Colonic mucosa (tissue), 4 donors: Measurements from ENCODE around the gene MICU2. TPM values are rescaled to one million over a fixed set of nuclear protein-coding genes. Genes with fewer than 3 reads are reported as not detected.
"Not testable (repeated sequence)": the region's sequence is repeated elsewhere in the genome, so short reads cannot be mapped to it uniquely, and the experiment has no call there.

Experiments
- DNase-seq: peaks from one replicate; pipeline ENCODE4 v3.0.0-alpha.2; 2020
- H3K27ac ChIP-seq: fragments of 200-600 bp; one replicate; pipeline ENCODE4 v1.8.0; 2021
- H3K27me3 ChIP-seq: fragments of 200-600 bp; one replicate; pipeline ENCODE4 v1.8.0; 2021
- H3K36me3 ChIP-seq: fragments of 200-600 bp; one replicate; pipeline ENCODE4 v1.8.0; 2021
- H3K4me1 ChIP-seq: fragments of 200-600 bp; one replicate; pipeline ENCODE4 v1.8.0; 2021; ENCODE audit warnings: mild to moderate bottlenecking
- H3K4me3 ChIP-seq: fragments of 200-600 bp; one replicate; pipeline ENCODE4 v1.8.0; 2021
- H3K9ac ChIP-seq, 2 donors: one replicate each; pipeline ENCODE4 v1.7.0; 2013; ENCODE audit warnings: control low read depth in 2 of 2, low read depth in 2 of 2, low read length in 2 of 2
- H3K9me3 ChIP-seq: fragments of 200-600 bp; one replicate; pipeline ENCODE4 v1.8.0; 2021
- intact Hi-C: fragments of 100-400 bp; cut with DNase I; formaldehyde crosslinking; loops from one replicate; pipeline ENCODE4 v1.14.1; 2022
- total RNA-seq, 2 donors: library from RNA; stranded (reverse); fragmentation: NEBNext Ultra II Directional in 1 of 2; extraction: Animal tissue kit (Norgen Biotek cat#: 25700) in 1 of 2; gene quantifications; one replicate each; pipeline ENCODE4 v1.2.1, GENCODE V29; 2021
- TF ChIP-seq, protein P1 (sequence below): fragments of 200-600 bp; IDR thresholded peaks from one replicate; pipeline ENCODE4 v1.8.0; 2022; ENCODE audit warnings: antibody characterized with exemption, mild to moderate bottlenecking
- donor health status: healthy.
- donor health status: DM: no; HTN: no; CAD: no.
- donor health status: DM: no; HTN: no; CAD: no.

Gene MICU2
- total RNA-seq, 2 donors from 2014 or later, result 32.3 to 54.6 TPM

DNA sequence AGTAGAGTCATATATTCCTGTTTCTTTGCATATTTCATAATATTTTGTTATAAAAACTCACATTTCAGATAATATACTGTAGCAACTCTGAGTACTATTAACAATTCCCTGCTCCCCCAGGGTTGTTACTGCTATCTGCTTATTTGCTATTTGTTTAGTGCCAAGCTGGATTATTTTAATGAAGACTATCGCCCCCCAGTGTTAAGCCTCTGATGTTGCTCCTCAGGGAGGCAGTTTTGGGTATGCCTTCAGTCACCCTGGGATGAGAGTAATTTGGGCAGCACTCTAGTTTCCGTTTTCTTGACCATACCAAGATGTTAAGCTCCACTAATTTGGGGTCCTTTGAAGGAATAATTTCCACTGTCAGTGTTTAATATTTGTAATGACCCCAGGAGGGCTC, 46.0 kb downstream of the MICU2 start:
- Histone ChIP-seq H3K36me3 (no peaks in the 10 kb centered on the region), H3K4me1 (no peaks in the 10 kb centered on the region), H3K27me3 (no peaks in the 10 kb centered on the region), H3K4me3 (no peak overlapping the region), H3K27ac (no peak overlapping the region), H3K9me3 (no peaks in the 10 kb centered on the region), H3K9ac (no peak overlapping the region)
- intact Hi-C loops, result no loop called here
- TF ChIP-seq, protein P1, sequence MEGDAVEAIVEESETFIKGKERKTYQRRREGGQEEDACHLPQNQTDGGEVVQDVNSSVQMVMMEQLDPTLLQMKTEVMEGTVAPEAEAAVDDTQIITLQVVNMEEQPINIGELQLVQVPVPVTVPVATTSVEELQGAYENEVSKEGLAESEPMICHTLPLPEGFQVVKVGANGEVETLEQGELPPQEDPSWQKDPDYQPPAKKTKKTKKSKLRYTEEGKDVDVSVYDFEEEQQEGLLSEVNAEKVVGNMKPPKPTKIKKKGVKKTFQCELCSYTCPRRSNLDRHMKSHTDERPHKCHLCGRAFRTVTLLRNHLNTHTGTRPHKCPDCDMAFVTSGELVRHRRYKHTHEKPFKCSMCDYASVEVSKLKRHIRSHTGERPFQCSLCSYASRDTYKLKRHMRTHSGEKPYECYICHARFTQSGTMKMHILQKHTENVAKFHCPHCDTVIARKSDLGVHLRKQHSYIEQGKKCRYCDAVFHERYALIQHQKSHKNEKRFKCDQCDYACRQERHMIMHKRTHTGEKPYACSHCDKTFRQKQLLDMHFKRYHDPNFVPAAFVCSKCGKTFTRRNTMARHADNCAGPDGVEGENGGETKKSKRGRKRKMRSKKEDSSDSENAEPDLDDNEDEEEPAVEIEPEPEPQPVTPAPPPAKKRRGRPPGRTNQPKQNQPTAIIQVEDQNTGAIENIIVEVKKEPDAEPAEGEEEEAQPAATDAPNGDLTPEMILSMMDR, result no peak
- no peak for DNase-seq

DNA sequence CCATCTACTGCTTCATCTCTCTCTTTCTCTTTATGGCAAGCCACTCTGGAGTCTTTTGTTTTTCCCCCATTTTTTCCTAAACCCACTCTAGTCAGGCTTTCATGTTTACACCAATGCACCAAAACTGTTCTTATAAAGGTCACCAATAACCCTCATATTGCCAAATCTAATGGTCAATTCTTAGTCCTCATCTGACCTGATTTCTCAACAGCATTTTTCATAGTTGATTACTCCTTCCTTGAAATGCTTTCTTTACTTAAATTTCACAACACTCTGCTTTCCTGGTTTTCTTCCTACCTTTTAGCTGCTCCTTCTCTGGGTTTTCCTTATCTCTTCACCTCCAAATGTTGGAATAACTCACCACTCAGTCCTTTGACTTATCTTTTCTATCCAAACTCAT, 47.9 kb downstream of the MICU2 start:
- Histone ChIP-seq H3K9ac (no peak overlapping the region), H3K36me3 (no peaks in the 10 kb centered on the region), H3K27ac (no peak overlapping the region), H3K27me3 (no peaks in the 10 kb centered on the region), H3K4me1 (no peaks in the 10 kb centered on the region), H3K4me3 (no peak overlapping the region), H3K9me3 (no peaks in the 10 kb centered on the region)
- intact Hi-C loops, result no loop called here
- DNase-seq, result no peak
- TF ChIP-seq, protein P1, result no peak

DNA sequence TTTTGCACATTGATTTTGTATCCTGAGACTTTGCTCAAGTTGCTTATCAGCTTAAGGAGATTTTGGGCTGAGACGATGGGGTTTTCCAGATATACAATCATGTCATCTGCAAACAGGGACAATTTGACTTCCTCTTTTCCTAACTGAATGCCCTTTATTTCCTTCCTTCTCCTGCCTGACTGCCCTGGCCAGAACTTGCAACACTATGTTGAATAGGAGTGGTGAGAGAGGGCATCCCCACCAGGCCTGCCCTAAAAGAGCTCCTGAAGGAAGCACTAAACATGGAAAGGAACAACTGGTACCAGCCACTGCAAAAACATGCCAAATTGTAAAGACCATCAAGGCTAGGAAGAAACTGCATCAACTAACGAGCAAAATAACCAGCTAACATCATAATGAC, 50.7 kb downstream of the MICU2 start:
- H3K27me3 ChIP-seq, H3K4me1 ChIP-seq, H3K9ac ChIP-seq, DNase-seq, H3K9me3 ChIP-seq, H3K4me3 ChIP-seq, intact Hi-C loops, H3K36me3 ChIP-seq, H3K27ac ChIP-seq: not testable (repeated sequence)

DNA sequence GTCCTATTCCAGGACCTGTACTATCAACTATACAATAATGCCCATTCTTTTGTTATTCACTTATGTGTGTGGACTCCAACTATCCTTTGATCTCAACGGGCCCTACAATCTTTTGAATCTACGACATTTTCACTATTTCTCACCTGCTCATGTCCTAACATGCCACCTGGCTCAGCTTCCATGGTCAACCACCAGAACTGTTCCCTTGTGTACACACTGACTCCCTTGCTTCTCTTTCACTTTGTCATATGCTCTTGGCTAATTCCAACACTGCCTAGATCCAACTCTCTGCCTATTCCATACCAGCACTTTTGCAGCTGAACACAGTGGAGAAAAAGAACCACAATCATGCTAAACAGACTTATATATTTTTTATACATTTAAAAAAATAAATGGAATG, 53.1 kb downstream of the MICU2 start:
- H3K36me3 ChIP-seq, result no peaks in the 10 kb centered on the region
- H3K4me3 ChIP-seq, result no peak overlapping the region
- no peak overlapping the region for H3K27ac ChIP-seq
- H3K4me1 ChIP-seq, result no peaks in the 10 kb centered on the region
- no peaks in the 10 kb centered on the region for H3K9me3 ChIP-seq
- TF ChIP-seq, protein P1, result no peak
- no peak for DNase-seq
- H3K27me3 ChIP-seq, result no peaks in the 10 kb centered on the region
- H3K9ac ChIP-seq, result no peak overlapping the region
- intact Hi-C loops, result no loop called here

DNA sequence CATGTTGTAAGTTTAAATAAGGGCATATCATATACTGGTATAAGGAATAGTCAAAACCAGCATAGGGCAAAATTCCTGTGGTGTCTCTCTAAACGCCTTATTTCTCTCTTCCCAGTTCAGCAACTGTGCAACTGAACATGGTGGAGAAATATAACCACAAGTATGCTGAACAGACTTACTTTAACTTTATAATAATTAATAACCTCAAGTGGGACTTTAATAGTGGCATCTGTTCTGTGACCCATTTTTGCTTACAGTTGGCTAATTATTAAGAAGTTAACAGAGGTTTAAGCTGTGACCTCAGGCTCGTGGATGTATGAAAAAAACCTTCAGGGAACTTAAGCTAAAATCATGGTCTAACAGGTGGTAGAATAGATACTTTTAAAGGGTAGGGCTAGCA, 54.3 kb downstream of the MICU2 start:
- intact Hi-C loops, result no loop called here
- Histone ChIP-seq H3K27me3 (no peaks in the 10 kb centered on the region), H3K27ac (no peak overlapping the region), H3K4me1 (no peaks in the 10 kb centered on the region), H3K4me3 (no peak overlapping the region), H3K9ac (no peak overlapping the region), H3K9me3 (no peaks in the 10 kb centered on the region), H3K36me3 (no peaks in the 10 kb centered on the region)
- TF ChIP-seq, protein P1, result no peak
- no peak for DNase-seq

DNA sequence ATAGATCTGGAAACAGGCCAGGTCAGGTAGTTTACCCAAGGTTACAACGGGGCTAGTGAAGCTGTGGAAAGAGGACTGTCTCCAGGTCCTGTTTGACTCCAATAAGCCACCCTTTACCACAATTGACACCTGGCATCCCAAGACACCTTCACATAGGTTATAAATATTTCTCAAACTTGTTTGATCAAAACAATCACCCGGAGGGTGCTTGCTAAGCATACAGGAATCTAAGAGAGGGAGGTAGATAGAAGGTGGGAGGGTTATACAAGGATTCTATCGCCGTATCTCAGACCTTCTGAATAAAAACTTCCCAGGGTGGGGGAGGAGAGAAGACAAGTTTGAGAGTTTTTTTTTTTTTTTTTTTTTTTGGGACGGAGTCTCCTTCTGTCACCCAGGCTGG, 55.4 kb downstream of the MICU2 start:
- TF ChIP-seq, protein P1, result no peak
- intact Hi-C loops, result no loop called here
- DNase-seq, result no peak

More for the DNA sequence above, 55.4 kb downstream of the MICU2 start:
- Histone ChIP-seq H3K4me1 (no peaks in the 10 kb centered on the region), H3K9me3 (no peaks in the 10 kb centered on the region), H3K27ac (no peak overlapping the region), H3K27me3 (no peaks in the 10 kb centered on the region), H3K36me3 (no peaks in the 10 kb centered on the region), H3K4me3 (no peak overlapping the region), H3K9ac (no peak overlapping the region)
